GM18511 (cell line): Measurements from ENCODE around the gene PACSIN1.

ENCODE experiments used
- ATAC-seq: cut with Tn5 transposase; IDR thresholded peaks from one replicate; pipeline ENCODE4 v1.9.1; 2021; ENCODE audit warnings: mild to moderate bottlenecking, moderate library complexity; ENCODE audit not compliant: unreplicated experiment

Gene PACSIN1, protein sequence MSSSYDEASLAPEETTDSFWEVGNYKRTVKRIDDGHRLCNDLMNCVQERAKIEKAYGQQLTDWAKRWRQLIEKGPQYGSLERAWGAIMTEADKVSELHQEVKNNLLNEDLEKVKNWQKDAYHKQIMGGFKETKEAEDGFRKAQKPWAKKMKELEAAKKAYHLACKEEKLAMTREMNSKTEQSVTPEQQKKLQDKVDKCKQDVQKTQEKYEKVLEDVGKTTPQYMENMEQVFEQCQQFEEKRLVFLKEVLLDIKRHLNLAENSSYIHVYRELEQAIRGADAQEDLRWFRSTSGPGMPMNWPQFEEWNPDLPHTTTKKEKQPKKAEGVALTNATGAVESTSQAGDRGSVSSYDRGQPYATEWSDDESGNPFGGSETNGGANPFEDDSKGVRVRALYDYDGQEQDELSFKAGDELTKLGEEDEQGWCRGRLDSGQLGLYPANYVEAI

DNA sequence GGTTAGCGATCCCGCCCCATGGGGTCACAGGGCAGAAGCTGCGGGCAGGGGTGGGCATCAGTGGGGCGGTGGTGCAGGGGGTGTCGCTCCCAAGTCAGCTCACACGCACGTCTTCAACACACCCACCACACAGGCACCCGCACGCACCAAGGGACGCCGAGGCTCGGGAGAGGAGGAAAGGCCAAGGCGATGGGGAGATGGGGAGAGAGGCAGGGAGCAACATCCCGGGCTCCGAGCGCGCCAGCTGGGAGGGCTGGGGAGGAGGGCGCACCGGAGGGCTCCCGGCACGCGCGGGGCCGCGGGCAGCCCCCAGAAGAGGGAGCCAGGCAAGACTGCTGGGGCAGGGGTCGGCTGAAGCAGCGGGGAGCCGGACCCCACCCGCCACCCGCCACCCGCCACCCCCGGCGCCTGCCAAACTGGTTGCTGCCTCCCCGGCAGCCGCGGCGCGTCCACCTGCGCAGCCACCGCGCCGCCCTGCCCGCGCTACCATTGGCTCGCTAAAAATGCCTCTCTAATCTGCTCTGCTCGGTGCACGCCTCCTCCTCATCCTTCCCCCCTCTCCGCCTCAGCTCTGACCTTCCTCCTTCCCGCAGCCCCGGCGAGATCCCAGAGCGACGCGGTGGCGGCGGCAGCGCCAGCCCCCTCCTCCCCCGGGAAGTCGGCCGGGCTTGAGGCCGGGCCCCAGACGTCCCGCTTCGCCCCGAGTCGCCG is at the start of gene PACSIN1:
Gene PACSIN1 (plus strand): TSS at position 546 of the 711 bp plus-strand sequence. CDS start 60,230 bp downstream, outside the sequence.
- no peak for ATAC-seq

DNA sequence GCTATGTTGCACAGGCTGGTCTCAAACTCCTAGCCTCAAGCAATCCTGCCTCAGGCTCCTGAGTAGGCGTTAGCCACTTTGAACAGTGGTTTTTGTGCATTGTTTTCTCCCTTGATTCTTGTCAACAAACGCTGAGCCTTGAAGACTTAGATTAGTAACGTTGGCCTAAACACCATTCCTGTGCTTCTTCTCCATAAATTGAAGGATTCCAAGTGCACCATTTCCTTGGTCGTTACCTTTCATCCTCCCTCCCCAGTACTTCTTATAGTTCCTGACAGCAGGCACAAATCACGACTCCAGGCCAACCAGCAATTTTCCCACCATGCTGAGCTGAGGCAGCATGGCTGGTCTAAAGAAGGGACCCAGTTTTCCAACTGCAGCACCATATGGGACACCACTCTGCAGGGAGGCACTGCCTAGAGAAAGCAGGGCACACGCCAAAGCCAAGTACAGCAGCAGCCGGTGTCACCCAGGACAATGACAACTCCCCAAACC is 49.0 kb upstream of the PACSIN1 start:
- no peak for ATAC-seq

DNA sequence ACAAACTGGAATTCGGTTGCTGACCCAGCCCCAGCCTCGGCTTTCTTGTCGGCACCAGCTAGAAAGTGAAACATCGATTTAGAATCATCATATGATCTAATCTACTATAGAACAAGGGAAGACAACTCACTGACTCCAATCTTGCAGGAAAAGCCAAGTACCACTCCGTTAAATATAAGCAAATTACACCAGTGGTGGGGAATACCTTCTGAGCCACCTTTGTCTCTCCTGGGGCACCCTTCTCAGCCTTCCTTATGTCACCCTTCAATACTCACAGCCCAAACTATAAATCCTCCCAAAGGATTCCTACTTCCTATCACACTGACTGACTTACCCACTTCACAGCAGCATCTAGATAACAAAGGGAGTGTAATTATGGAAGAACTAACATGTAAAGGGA is 47.5 kb upstream of the PACSIN1 start:
- ATAC-seq, result no peak

DNA sequence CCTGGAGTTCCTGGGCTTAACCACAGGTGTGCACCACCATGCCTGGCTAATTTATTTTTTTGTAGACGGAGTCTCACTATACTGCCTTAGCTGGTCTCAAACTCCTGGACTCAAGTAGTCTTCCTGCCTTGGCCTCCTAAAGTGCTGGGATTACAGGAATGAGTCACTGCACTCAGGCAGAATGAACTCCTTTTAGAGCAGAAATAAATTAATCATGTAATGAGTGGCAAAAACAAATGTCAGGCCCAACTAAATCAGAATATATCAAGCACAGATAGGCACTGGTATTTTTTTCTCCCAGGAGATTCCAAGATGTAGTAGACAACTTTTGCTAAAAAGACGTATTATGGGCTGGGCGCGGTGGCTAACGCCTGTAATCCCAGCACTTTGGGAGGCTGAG is 42.6 kb upstream of the PACSIN1 start:
- no peak for ATAC-seq

DNA sequence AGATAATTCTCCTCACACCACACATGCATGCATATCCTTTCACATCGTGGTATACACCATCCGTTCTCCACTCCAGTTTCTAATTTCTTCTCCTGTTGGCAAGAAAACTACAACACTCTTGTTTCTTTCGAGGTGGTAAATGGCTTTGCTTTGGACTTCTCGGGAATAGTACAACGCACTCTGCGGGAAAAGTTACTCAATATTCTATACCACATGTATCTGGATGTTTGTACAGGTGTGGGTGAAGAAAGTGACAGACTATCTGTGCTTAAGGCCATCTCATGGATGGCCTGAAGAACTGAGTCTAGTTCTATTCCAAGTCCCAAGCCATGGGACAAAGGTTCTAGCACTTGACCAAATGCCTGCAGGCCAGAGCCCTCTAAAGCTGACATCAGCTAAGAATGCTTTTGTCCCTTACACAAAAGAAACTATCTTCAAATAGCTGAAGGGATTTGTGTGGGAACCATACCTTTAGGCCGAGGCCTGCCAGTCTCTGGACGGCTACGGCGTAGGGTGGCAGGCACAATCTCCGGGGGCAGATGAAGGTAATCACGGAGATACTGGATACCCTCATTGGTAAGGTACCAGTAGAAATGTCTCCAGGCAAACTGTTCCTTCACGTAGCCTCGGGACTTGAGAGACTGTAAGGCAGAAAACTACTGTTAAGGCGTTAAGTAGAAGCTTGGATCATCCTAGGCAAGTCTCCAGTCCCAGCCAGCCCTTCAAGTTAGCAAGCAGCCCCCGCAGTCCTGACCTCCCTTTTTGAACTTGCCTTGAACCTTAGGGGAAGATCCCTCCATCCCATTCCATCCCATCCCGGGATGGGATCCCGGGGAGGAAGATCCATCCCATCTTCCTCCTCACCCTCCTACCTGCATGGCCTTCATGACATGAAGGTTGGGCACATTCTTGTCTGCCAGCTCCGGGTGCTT is 41.4 kb upstream of the PACSIN1 start:
- no peak for ATAC-seq

DNA sequence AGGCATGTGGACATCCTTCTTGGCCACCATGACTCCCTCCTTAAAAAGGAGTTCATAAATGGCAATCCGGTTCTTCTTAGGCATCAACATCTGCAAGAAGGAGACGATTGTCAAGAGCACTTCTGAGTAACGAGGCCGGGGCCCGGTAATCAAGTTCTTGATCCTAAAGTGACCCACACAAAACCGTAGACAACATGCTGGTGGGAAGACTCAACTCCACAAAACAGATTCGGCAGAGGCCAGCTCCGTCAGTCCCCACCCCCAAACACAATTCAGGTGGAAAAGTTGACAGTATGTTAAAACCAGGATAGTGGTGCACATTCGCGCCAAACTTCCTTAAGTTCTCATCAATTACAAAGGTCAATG is 40.8 kb upstream of the PACSIN1 start:
- ATAC-seq, result no peak

DNA sequence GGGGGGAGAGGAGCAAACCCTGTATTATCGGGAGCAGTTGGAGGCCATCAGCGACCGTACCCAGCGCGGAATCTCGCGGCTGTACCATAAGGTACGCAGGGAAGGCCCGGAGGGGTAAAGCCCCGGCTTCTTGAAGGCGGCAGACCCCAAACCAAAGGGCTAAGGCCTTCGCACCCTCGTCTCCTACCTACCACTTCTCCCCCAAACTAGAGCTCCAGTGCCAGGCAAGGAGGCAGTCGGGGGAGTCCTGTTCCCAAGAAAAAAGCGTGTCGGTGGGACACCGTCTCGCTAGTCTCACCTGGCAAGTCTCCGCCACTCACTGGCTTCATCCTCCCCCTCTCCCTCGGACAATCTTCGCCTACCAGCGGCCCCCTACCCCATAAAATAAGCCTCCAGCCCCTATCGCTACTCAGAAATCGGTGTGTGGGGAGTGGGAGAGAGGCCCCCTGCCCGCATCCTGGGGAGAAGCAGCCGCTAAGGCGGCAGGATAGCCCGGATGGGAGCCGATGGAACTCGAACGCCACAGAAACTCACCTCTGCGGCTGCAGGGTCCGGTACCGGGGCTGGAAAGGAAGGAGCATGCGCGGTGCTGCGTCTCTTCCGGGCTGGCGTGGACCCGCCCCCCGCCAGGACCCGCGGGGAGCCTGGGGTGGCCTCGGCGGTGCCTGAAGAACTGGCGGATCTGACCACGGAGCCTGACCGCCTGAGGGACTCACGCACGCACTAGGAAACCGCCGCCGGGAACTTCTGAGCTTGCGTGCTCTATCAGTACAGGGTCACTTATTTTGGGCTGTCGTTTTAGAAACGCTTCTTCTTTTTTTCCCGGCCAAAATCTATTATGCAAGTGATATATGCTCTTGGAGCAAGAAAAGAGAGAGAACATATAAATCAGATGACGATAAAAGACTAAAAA is 40.1 kb upstream of the PACSIN1 start, which contains the start of gene RPS10:
Gene RPS10 (minus strand): TSS at position 572 of the 913 bp plus-strand sequence. CDS start 848 bp downstream, outside the sequence.
- peak; percentile 84 for ATAC-seq

DNA sequence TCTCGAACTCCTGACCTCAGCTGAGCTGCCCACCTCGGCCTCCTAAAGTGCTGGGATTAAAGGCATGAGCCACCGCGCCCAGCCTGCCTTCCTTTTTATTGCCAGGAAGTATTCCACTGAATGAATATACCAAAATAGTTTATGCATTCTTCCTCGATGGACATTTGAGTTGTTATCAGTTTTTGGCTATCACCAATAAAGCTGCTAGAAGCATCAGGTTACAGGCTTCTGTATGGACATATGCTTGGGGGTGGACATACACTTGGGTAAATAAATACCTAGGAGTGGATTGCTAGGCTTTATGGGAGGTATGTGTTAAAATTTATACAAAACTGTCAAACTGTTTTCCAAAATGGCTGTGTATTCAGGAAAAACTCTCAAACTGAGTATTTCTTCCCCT is 30.0 kb upstream of the PACSIN1 start:
- no peak for ATAC-seq

DNA sequence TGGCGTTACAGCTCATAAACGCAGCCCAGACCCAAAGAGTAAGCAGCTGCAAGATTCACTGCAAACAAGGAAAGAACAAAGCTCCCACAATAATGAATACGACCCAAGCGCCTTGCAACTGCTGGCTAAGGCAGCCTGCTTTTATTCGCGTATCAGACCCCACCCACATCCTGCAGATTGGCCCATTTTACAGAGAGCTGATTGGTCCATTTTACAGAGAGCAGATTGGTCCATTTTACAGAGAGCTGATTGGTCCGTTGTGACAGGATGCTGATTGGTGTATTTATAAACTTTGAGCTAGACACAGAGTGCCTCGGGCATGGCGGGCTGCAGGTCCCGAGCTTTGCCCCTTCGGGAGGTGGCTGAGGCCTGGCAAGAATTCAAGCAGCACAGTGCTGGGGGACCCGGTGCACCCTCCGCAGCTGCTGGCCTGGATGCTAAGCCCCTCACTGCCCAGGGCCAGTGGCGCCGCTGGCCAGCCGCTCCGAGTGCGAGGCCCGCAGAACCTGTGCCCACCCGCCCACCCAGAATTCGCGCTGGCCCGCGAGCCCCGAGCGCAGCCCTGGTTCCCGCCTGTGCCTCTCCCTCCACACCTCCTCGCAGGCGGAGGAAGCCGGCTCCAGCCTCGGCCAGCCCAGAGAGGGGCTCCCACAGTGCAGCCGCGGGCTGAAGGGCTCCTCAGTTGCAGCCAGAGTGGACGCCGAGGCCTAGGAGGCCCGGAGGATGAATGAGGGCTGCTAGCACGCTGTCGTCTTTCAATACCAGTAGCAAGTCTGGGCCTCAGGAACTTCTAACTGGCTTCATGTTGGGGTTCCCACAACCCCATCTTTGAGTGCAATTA is 28.9 kb upstream of the PACSIN1 start:
- no peak for ATAC-seq

DNA sequence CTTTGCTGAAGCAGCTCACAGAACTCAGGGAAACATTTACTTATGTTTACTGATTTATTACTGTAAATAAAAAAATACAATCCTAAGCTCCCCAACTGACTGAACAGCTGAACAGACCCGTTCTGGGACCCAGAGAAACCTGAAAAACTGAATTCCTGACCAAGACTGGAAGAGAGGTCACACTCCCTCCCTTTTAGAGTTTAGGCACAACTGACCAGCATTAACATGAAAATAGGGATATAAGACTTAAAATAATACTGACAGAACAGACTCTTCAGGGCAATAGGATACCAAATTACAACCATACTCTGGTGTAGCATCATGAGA is 28.3 kb upstream of the PACSIN1 start:
- no peak for ATAC-seq

DNA sequence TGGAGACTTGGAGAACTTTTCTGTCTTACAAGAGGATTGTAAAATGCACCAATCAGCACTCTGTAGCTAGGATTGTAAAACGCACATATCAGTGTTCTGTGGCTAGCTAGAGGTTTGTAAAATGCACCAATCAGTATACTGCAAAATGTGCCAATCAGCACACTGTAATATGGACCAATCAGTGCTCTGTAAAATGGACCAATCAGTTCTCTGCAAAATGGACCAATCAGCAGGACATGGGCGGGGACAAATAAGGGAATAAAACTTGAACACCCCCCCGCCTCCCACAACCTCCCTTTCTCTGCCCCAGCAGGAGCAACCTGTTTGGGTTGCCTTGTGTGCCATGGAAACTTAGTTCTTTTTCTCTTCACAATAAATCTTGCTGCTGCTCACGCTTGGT is 27.2 kb upstream of the PACSIN1 start:
- ATAC-seq, result no peak

DNA sequence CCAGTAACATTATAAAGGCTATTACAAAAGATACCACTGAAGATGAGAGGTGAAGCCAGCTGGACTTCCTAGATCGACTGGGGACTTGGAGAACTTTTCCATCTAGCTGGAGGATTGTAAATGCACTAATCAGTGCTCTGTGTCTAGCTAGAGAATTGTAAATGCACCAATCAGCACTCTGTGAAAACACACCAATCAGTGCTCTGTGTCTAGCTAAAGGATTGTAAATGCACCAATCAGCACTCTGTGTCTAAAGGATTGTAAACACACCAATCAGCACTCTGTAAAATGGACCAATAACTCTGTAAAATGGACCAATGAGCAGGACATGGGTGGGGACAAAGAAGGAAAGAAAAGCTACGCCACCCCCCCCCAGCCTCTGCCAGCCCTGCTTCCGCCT is 26.4 kb upstream of the PACSIN1 start:
- no peak for ATAC-seq

DNA sequence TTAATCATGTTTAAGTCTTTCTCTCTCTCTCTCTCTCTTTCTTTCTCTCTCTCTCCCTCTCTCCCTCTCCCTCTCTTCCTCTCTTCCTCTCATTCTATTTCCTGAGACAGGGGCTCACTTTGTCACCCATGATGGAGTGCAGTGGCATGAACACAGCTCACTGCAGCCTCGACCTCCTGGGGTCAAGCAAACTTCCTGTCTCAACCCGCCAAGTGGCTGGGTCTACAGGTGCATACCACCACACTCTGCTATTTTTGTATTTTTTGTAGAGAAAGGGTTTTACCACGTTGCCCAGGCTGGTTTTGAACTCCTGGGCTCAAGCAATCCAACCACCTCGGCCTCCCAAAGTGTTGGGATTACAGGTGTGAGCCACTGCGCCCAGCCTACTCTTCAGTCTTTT is 24.4 kb upstream of the PACSIN1 start:
- ATAC-seq, result no peak

DNA sequence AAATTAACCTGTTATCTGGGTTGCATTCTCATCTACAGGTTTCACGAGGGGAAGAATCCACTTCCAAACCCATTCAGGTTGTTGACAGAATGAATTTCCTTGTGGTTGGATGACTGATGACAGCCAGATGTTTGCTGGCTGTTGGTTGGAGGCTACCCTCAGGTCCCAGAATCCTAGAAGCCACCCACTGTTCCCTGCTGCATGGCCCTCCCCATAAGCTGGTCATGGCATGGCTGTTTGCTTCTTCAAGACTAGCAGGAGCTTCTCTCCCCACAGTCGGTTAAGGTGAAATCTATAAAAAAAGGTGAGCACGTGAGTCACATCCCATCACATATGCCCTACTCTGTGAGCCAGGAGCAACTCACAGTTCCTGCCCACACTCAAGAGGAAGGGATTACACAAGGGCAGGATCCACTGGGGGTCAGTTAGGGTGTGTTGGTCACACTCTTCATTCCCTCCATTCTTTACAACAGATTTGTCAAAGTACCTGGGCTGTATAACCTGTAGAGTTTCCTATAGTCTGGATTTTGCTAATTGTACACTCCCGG is 20.5 kb upstream of the PACSIN1 start:
- no peak for ATAC-seq

DNA sequence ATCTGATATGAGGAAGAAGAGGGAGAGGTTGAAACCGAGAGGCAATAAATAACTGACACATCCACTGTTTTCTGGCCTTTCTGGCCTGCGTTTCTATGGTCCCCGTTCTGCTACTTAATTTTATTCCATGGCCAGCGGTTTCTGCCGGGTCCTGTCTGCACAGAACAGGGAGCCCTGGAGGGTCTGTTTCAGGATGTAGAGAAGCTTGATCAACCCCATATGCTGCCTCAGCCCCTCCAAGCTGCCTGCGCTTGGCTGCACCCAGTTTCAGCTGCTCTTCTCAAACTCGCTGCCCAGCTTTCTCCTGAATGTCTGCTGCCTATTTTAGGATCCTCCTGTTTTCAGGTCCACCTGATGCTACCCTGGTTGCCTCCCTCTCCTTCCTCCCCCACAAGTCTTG is 18.5 kb upstream of the PACSIN1 start:
- ATAC-seq, result no peak

DNA sequence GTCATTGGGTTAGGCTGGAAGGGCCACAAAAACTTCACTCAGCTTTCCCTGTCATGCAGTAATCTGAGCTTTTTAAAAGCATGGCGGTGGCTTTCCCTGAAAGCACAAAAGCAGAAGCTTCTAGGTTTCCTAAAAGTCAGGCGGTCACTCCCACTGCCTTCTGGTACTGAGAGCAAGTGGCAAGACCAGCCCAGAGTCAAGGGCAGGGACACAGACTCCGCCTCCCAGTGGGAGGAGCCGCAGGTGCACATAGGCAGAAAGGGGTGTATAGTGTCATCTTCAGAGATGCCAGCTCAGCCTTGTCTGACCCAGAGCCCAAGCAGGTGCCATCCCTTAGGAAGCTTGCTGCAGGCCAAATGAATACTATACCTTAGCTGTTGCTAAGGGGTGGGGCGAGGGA is 18.0 kb upstream of the PACSIN1 start:
- ATAC-seq, result no peak

DNA sequence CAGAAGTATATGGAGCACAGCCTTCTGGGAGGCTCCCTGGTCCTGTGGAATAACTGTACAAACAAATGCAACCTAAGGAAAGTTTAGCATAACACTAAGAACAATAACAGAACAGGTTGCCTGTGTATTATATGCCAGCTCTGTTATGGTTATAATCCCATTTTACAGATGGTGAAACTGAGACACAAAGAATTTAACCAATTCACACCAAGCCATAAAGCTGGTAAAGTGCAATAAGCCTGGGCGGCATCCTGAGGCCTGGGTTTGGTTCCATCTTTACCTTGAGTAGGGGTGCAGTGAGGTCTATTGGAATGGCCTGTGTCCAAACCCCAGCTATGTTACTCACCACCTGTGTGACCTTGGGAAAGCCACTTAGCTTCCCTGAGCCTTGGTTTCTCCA is 14.7 kb upstream of the PACSIN1 start:
- ATAC-seq, result no peak

DNA sequence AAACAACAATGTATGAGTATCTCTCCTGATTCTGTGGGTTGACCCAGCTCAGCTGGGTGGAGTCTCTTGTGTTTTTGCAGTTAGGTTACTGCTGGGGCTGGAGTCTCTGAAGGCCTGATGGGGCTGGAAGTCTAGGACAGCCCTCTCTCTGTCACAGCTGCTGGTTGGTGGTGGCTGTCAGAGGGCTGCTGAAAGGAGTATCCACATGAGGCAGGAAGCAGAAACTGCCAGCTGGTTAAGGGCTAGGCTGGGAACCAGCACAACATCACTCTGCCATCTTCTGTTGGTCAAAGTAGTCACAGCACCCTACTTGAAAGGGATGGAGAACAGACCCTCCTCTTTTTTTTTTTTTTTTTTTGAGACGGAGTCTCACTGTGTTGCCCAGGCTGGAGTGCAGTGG is 10.0 kb upstream of the PACSIN1 start:
- ATAC-seq, result no peak

DNA sequence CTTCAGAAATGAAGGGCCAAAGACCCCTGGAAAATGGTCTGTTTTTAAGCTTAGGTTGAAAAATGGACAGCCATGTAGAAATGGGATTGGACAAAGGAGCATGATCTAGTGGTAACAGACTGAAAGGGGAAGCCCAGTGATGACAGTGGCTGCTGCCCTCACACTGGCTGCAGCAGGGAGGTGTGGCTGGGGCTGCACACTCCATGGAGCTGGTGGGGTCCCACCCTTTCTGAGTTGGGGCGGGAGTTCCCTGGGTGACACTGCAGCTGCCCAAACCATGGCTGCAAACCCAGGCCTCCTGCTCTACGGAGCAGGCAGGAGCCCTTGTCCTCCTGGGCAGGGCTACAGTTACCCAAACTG is 8.5 kb upstream of the PACSIN1 start:
- no peak for ATAC-seq
